Embryonic facial prominence (tissue), 1 donor: ENCODE results near the gene CENPW.

ENCODE experiments used
- DNase-seq: peaks from one replicate; pipeline ENCODE4 v3.0.0-alpha.2; 2016; ENCODE audit errors: extremely low spot score

CENPW gene

GRCh38 chr6:126373344-126373743 lies 33.4 kb downstream of the CENPW start:
- DNase-seq: no peak

DNA sequence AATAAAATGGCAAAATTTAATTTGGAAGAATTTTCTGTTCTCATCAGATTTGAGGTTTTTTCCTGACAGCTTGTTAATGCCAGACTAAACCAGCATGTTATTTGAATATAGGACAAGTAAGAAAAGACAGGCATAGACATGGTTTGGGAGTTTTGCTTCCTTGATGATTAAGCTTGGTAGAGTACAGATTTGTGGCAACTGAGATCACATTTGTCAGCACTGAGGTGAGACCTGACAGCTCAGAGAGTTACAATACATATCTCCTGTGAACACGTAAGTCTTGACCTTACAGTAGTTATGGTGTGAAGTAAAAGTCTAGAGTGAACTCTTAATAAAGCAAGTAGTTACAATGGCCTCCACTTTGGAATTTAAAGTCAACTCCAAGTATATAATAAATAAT lies 34.5 kb downstream of the CENPW start:
- DNase-seq: no peak

GRCh38 chr6:126376682-126377081 lies 36.8 kb downstream of the CENPW start:
- no peak for DNase-seq

- DNase-seq: no peak
Observed at GRCh38 chr6:126377594-126378153, 37.8 kb downstream of the CENPW start.

DNA sequence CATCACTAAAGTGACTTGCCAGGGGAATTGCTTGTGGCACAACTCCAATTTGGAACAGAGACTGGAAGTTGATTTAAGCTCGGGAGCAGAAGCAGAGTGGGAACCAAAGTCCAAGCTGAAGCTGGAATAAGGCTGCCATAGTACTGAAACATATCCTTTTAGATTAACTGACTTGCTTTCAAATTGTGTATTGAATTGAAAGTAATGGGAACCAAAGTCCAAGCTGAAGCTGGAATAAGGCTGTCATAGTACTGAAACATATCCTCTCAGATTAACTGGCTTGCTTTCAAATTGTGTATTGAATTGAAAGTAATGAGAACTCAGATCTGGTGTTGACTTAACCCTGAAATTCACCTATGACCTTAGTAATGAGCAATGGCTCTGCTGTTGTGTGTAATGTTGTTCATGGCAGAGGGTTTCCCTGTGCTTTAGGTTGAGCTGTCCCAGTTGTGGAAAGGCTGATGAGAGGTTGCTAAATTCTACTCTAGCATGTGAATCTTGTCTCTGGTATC lies 40.2 kb downstream of the CENPW start:
- no peak for DNase-seq

DNA sequence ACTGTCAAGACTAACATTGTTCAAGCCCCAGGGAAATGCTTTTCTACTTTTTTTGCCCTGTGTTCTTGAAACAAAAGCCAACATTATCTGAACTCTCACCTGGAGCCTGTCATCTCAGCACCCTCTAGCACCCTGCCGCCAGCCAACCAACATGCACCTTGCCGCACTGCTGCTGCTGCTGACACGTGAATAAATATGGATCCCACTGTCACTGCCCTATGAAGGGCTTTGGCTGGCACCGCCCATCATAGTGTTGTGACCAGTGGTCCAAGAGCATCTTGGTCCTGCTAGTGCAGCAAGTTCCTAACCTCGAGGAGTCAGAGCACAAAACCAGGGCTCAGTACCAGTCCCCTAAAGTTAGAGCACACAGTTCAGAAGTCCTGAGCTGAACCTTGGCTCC lies 41.6 kb downstream of the CENPW start:
- no peak for DNase-seq

DNA sequence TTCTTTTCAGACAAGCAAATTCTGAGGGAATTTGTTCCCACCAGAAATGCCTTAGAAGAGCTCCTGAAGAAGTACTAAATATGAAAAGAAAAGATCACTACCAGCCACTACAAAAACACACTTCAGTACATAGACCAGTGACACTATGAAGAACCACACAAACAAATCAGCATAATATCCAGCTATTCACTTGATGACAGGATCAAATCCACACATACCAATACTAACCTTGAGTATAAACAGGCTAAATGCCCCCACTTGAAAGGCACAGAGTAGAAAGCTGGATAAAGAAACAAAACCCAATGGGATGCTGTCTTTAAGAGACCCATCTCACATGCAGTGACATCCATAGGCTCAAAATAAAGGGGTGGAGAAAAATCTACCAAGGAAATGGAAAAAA lies 43.3 kb downstream of the CENPW start:
- DNase-seq: no peak

DNA sequence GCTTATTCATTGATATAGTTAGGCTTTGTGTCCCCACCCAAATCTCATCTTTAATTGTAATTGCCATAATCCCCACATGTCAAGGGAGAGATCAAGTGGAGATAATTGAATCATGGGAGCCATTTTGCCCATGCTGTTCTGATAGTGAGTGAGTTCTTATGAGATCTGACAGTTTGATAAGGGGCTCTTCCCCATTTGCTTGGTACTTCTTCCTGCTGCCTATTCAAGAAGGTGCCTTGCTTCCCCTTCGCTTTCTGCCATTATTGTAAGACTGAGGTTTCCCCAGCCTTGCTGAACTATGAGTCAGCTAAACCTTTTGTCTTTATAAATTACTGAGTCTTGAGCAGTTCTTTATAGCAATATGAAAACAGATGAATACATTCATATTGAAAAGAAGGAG lies 45.6 kb downstream of the CENPW start:
- no peak for DNase-seq

- DNase-seq: no peak
Observed at GRCh38 chr6:126388104-126388598, 48.2 kb downstream of the CENPW start.

DNA sequence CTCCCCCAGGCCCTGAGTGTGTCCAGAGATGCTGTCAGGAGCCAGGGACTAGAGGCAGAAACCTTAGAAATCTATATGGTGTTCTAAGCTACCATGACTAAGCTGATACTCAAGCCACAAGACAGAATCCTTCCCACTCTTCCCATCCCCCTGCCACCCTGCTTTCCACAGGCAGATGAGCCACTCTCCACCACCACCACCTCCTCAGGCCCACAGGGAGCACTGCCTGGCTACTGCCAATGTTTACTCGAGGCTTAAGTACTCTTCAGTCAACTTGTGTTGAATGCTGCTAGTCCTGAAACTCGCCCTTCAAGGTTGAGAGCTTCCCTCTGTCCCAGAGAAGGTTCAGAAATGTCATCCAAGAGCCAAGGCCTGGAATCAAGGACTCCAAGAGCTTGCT lies 56.2 kb downstream of the CENPW start:
- DNase-seq: no peak
